Activated CD4-positive, alpha-beta T cell treated with anti-CD3 and anti-CD28 coated beads for 24 hours (primary cell): ENCODE results near the gene CDPF1.

Experiments used
- DNase-seq, 2 donors: peaks; one replicate each; pipeline ENCODE4 v3.0.0-alpha.2; 2020; ENCODE audit warnings: low read depth in 2 of 2

Gene CDPF1

GRCh38 chr22:46256358-46256958 is 6.4 kb upstream of the CDPF1 start:
- no peak for DNase-seq

- DNase-seq = no peak
Observed at GRCh38 chr22:46251816-46252380, 1.8 kb upstream of the CDPF1 start.

GRCh38 chr22:46251266-46251665 is 1.2 kb upstream of the CDPF1 start:
- DNase-seq = no peak

GRCh38 chr22:46250783-46251125 is 661 bp upstream of the CDPF1 start:
- no peak for DNase-seq

- no peak for DNase-seq
Observed at GRCh38 chr22:46247443-46247975, 2.6 kb downstream of the CDPF1 start.

- no peak for DNase-seq
Observed at GRCh38 chr22:46246178-46246577, 3.9 kb downstream of the CDPF1 start.

- DNase-seq = no peak
Observed at GRCh38 chr22:46245511-46245910, 4.6 kb downstream of the CDPF1 start.

GRCh38 chr22:46244771-46245170 is 5.3 kb downstream of the CDPF1 start:
- no peak for DNase-seq

- no peak for DNase-seq
Observed at GRCh38 chr22:46242076-46242475, 8.0 kb downstream of the CDPF1 start.

- DNase-seq = no peak
Observed at GRCh38 chr22:46241396-46242007, 8.6 kb downstream of the CDPF1 start.

GRCh38 chr22:46240907-46241306 is 9.2 kb downstream of the CDPF1 start:
- DNase-seq = no peak

GRCh38 chr22:46240506-46240905 is 9.6 kb downstream of the CDPF1 start:
- DNase-seq = no peak

- no peak for DNase-seq
Observed at GRCh38 chr22:46240073-46240472, 10.0 kb downstream of the CDPF1 start.

- DNase-seq = no peak
Observed at GRCh38 chr22:46239261-46240048, 10.6 kb downstream of the CDPF1 start.

GRCh38 chr22:46238541-46238940 is 11.6 kb downstream of the CDPF1 start:
- no peak for DNase-seq

GRCh38 chr22:46237453-46238124 is 12.5 kb downstream of the CDPF1 start:
- DNase-seq = no peak

GRCh38 chr22:46234969-46235368 is 15.1 kb downstream of the CDPF1 start:
- no peak for DNase-seq

- DNase-seq = no peak
Observed at GRCh38 chr22:46233231-46233630, 16.9 kb downstream of the CDPF1 start.

GRCh38 chr22:46230262-46230901 is 19.7 kb downstream of the CDPF1 start:
- DNase-seq = no peak

- no peak for DNase-seq
Observed at GRCh38 chr22:46229701-46230100, 20.4 kb downstream of the CDPF1 start.

- no peak for DNase-seq
Observed at GRCh38 chr22:46226577-46226976, 23.5 kb downstream of the CDPF1 start.

- no peak for DNase-seq
Observed at GRCh38 chr22:46225631-46226030, 24.5 kb downstream of the CDPF1 start.
